ENCODE measurements around the gene SHANK1.
A peak's percentile ranks its signal among the peaks of the same experiment; 100 is the strongest.

SHANK1 gene

DNA sequence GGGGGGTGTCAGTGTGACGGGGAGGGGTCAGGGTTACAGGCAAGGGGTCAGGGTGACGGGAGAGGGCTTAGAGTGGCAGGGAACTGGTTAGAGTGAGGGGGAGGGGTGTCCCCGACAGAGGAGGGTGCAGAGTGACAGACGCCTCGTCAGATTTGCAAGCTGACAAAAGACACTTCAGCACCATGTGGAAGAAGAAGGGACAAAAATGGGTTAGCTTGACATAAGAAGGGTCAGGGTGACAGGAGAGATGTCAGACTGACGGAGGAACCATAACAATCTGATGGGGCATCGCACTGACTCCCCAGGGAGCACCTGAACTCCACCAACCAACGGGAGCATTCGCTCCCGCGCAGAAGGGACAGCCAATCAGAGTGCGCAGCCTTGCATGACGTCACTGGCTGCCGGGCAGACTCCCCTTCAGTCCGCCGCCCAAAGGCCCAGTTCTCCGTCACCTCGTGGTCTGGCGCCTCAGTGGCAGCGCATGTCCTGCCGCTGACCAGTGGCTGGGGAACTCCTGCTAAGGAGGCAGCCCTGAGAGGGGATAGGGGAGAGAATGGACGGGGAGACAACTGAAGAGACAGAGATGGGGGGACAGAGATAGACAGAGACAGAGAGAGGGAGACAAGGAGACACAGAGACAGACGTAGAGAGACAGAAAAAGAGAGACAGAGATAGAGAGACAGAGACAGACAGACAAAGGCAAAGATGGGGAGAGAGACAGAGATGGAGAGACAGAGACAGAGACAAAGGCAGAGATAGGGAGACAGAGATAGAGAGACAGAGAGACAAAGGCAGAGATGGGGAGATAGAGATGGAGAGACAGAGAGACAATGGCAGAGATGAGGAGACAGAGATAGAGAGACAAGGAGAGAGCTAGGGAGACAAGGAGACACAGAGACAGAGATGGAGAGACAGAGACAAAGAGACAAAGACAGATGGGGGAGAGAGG, 40.2 kb downstream of the SHANK1 start:
- no peak for DNase-seq

GRCh38 chr19:50678323-50678722, 41.3 kb downstream of the SHANK1 start:
- DNase-seq = no peak

DNA sequence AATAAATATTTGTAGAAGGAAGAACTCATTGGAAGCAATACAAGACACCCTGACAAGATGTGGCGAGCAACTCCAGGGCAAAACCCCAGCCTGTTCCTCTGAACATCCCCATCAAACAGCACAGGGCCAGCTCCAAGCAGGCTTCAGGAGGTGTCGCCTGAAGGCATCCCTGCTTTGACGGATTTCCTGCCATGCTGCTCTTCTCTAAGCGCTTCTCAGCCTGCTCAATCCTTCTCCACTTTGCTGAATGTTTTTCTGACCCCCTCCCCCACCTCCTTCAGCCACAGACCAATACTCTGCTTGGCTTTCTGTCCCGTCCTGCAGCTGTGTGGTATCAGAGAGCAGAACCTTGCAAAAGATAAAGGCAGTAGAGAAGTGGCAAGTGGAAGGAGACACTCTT, 42.0 kb downstream of the SHANK1 start:
- DNase-seq = no peak

GRCh38 chr19:50676625-50677197, 42.9 kb downstream of the SHANK1 start:
- DNase-seq = no peak

DNA sequence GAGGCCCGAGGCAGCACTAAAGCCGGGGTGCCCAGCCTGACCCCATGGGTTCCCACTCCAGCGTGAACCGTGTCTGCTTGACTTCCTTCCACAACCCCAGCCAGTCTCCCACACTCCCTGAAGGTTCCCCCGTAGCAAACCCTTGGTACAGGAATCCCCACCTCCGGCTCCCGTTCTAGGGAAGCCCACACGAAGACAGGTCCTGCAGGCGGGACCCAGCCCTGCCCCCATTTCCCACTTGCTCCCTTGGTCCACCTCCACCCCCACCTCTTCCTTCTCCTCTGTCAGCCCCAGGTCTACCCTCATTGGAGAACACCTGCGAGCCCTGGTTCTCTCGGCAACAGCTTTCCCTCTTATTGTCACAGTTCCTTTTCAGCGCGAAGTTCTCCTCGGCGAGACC, 46.5 kb downstream of the SHANK1 start:
- DNase-seq = no peak

DNA sequence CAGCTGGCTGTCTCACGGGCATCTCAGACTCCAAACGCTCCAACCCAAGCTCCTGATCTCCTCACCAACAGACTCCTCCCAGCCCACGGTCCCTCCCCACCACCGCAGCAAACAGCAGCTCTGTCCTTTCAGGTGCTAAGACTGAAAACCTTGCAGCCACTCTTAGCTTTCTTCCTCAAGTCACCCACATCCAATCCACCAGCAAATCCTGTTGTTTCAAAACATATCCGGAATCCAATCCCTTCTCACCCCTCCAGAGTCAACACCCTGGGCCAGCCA, 49.6 kb downstream of the SHANK1 start:
- DNase-seq = no peak

DNA sequence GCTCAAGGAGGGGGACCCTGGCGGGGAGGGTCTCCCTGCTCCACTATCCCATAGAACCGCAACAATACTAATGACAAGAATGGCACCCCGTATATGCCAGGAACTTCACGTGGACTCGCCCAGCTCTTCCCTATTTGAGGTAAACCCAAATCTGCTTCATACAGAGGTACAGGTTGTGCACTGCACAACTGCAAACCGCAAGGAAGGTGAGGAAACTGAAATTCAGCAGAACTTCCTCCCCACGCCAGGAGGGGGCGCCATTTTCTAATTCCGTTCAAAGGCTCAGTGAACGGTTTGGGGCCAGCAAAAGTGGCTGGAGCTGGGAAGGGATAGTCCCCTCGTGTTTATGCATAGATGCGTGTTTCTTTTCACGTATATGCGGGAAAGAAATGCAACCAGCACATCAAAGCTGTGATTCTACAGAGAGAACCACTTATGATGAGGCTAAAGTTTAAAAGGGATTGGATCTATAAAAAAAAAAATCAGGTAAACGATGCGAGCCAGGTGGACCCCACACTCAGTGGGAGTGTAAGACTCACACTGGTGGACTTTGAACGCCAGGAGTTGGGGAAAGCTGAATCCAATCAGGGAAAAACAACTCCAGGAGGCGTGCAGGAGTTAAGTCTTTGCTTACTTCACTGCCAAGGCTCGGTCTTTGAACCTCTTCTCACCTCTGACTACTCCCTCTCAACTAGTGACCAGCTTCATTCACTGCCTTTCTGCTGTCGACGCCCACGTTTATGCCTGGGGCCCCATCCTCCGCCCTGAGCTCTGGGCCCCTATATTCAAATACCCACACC, 50.1 kb downstream of the SHANK1 start:
- DNase-seq = peak; percentile 17 to 33

- DNase-seq = no peak
Observed at GRCh38 chr19:50668879-50669278, 50.7 kb downstream of the SHANK1 start.

DNA sequence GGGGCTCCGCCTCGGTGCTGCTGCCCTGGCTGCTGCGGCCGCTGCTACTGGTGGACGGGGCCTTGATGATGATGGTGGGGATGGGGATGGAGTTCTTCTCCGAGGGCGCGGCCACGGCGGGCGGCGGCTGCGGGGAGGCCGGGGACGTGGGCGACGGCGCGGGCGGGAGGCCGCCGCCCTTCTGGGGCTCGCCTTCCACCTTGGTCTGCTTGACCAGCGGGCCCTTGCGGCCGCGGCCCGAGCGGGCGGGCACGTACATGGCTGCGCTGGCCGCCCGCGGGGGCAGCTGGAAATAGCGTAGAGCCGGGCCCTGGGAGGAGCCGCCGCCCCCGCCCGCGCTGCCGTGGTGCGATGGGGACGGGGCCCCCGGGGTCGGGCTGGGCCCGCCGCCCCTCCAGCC, 51.2 kb downstream of the SHANK1 start:
- DNase-seq = no peak

GRCh38 chr19:50667759-50668231, 51.8 kb downstream of the SHANK1 start:
- no peak for DNase-seq

DNA sequence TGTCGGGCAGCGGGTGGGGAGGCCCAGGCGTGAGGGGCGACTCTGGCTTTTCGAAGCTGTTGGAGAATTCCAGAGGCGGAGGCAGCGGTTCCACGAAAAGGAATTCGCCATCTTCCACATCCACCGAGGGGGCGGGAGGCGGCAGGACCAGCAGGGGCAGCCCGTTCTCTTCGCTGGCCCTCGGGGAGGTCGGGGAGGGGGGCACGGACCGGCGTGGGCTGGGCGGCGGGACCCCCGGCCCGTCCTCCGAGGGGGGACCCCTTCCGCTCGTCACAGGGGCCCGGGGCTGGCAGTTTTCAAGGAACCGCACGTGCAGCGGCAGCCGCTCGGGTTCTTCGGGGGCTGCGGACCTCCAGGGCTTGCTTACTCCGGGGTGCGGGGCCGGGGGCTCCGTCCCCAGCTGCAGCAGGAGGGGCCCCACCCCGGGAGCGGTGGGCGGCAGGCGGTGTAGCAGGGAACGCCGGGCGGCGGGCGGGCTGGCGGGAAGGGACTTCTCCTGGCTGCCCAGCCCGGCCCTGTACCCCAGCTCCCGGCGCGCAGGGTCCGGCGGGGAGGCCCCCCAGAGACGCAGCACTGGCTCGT, 52.3 kb downstream of the SHANK1 start:
- no peak for DNase-seq

DNA sequence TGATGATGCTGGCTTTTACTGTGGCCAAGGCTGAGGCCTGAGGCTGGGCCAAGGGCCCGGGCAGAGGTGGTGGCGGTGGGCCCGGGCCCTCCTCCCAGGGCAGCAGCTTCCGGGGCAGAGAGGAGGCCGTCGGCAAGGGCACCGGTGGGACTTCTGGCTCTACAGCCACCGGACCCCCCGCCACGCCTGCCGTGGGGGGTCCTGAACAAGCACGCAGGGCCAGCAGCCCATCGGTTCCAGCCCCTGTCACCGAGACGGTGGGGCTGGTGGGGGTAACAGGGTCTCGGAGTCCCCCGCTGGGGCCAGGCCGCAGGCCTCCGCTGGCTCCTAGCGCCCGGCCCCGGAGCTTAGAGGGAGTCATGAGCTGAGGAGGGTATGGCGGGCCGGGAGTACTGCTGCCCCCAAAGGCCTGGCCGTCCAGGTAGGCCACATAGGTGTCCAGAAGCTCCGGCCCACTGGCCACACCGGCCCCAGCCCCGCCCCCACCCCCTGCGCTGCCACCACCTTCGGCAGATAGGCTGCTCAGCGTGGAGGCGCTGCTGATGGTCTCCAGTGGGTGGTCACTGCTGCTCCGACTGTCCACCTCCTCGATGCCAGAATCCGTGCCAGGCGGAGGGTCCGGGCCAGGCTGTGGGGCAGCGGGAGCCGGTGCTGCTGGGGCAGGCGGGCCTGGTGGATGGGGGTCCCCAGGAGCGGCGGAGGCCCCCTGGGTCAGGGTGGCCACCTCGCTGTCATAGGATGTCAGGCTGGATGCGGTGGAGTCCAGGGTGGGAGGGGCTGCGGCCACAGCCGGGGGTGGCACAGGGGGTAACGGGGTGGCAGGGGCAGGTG, 53.0 kb downstream of the SHANK1 start:
- DNase-seq = no peak

DNA sequence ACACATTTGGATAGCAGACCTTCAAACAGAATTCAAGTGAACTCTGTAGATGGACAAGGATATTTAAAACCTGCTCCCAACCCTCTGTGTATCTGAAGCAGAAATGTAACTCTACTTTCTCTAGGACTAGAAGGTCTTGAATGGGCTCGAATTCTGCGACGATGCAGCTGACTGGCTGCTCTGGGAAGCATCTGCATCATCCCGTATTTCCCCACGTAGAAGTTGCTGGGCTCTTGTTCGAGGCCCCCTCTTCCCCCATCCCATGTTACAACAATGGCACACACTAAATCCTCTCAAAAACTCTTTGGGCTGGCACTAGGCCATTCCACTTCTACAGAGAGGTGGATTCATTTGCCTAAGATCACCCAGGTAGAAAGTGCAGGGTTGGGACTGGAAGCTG, 55.4 kb downstream of the SHANK1 start:
- no peak for DNase-seq

GRCh38 chr19:50663482-50663790, 56.2 kb downstream of the SHANK1 start:
- peak in 1 of 2 experiments; percentile 24 for DNase-seq

DNA sequence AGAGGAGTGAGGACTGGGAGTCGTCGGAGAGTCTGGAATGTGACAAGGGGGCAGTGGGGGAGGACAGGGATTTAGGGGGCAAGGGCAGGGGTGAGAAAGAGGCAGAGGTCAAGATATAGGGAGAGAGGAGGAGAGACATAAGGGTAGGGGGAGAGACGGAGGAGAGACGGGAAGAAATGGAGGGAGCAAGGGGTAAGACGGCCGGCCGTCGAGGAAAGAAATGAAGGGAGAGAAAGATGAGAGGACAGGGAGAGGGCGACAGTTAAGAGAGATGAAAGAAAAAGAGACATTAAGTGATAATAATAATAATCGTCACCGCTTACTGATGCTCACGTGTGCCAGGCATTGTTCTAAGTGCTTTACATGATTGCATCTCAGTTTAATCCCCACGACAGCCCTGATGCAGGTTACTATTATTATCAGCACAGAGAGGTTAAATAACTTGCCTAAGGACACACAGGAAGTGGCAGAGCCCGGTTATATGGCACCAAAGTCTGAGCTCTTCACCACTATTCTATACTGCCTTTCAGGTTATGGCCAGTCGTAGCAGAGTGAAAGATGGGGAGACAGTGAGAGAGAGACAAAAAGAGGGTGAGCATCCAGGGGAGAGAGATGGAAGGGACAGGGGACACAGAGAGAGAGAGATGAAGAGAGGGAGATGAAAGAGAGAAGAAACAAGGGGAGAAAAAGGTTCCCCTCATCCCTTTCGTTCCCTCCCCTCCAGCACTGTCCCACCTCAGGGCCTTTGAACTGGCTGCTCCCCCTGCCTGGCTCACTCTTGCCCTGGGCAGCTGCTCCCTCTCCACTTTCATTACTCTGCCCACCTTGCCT, 56.7 kb downstream of the SHANK1 start:
- no peak for DNase-seq

GRCh38 chr19:50661766-50662650, 57.6 kb downstream of the SHANK1 start:
- no peak for DNase-seq

DNA sequence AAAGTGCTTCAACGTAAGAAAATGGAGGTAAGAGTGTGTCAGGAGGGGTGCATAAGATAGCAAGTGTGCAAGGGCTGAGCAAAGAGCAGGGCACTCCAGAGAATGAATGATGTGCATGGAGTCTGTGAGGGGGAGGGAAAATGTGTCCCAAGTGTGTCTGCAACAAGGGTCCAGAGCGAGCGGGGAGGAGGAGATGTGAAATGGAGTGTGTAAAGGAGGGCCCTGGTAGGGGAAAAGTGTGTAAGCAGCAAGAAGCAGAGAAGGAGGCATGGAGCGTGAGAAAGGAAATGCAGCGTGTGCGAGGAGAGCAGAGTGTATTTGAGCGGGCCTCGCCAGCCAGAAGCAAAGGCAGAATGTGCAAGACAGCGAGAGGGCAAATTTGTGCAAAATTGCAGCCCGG, 58.6 kb downstream of the SHANK1 start:
- DNase-seq = no peak

- no peak for DNase-seq
Observed at GRCh38 chr19:50660088-50660366, 59.6 kb downstream of the SHANK1 start.

- no peak for DNase-seq
Observed at GRCh38 chr19:50659318-50660087, 60.1 kb downstream of the SHANK1 start.

All from AML-193 (cell line).